Endothelial cell of umbilical vein (primary cell): Measurements from ENCODE around the gene IDH1. TPM values are rescaled to one million over a fixed set of nuclear protein-coding genes. Genes with fewer than 3 reads are reported as not detected.

Experiments
- polyA plus RNA-seq, 4 experiments: library from polyadenylated mRNA; depleted of rRNA in 3 of 4; stranded (reverse) in 3 of 4; unstranded in 1 of 4; fragments of >200 nt; gene quantifications; 2 replicates each; pipeline versions ENCODE4 v1.2.1 to v1.2.3, GENCODE V29; 2011 to 2012; ENCODE audit warnings: missing spikeins in 1 of 4
- total RNA-seq: library from RNA; stranded (reverse); gene quantifications from 2 replicates; pipeline ENCODE4 v1.2.3, GENCODE V29; 2021

The IDH1 gene
- total and polyA plus RNA-seq, 2 donors (not counting 3 experiments of a cell fraction or from before 2014, with no cell fraction given) = 63.1 to 107 TPM

Other genes with a start within 250 kb of the IDH1 start
- gene PLEKHM3, start 229.5 kb downstream of the IDH1 start, total RNA-seq = 8.5 and 9.1 TPM in 2 replicates
- gene PLEKHM3, start 229.5 kb downstream of the IDH1 start, polyA plus RNA-seq = 2.8 and 3.1 TPM in 2 replicates
- not detected in 2 replicates for gene CRYGD, start 130.5 kb downstream of the IDH1 start, total RNA-seq
- not detected in 2 replicates for gene CRYGD, start 130.5 kb downstream of the IDH1 start, polyA plus RNA-seq
- not detected in 2 replicates for gene CRYGC, start 125.2 kb downstream of the IDH1 start, total RNA-seq
- not detected in 2 replicates for gene CRYGC, start 125.2 kb downstream of the IDH1 start, polyA plus RNA-seq
- gene CRYGB, start 108.9 kb downstream of the IDH1 start, total RNA-seq = not detected in 2 replicates
- gene CRYGB, start 108.9 kb downstream of the IDH1 start, polyA plus RNA-seq = not detected in 2 replicates
- not detected in 2 replicates for gene CRYGA, start 91.5 kb downstream of the IDH1 start, total RNA-seq
- gene CRYGA, start 91.5 kb downstream of the IDH1 start, polyA plus RNA-seq = not detected in 2 replicates
- gene C2orf80, start 65.0 kb downstream of the IDH1 start, total RNA-seq = not detected in 2 replicates
- not detected in 2 replicates for gene C2orf80, start 65.0 kb downstream of the IDH1 start, polyA plus RNA-seq
- 28.2 and 28.5 TPM in 2 replicates for gene PIKFYVE, start 11.2 kb upstream of the IDH1 start, total RNA-seq
- gene PIKFYVE, start 11.2 kb upstream of the IDH1 start, polyA plus RNA-seq = 7.2 and 9.0 TPM in 2 replicates
- gene PTH2R, start 151.7 kb upstream of the IDH1 start, total RNA-seq = not detected in 2 replicates
- gene PTH2R, start 151.7 kb upstream of the IDH1 start, polyA plus RNA-seq = not detected in 2 replicates